DND-41 (cell line): ENCODE measurements around the gene PSMC3IP.
"Not testable (repeated sequence)": the region's sequence is repeated elsewhere in the genome, so short reads cannot be mapped to it uniquely, and the experiment has no call there.

Experiments used
- ATAC-seq: fragments of 200-7000 bp; cut with Tn5 transposase; 3 replicates; pipeline ENCODE4 v1.9.1; 2021; ENCODE audit warnings: low read depth; ENCODE audit not compliant: insufficient read depth
- DNase-seq: peaks from one replicate; pipeline ENCODE4 v3.0.0-alpha.2; 2020
- H2AFZ ChIP-seq: 2 replicates; pipeline ENCODE4 v1.6.0; 2012; ENCODE audit warnings: low read depth, low read length
- H3K27ac ChIP-seq: 2 replicates; pipeline ENCODE4 v1.5.1; 2012; ENCODE audit warnings: low read length, inconsistent platforms
- H3K27me3 ChIP-seq: fragments of 200-600 bp; sonication (generic); 2 replicates; pipeline ENCODE4 v1.6.0; 2012; ENCODE audit warnings: low read length, mild to moderate bottlenecking, inconsistent platforms; ENCODE audit not compliant: insufficient read depth, poor library complexity
- H3K36me3 ChIP-seq: 2 replicates; pipeline ENCODE4 v1.5.1; 2012; ENCODE audit warnings: low read length, inconsistent platforms; ENCODE audit not compliant: insufficient read depth
- H3K4me1 ChIP-seq: 2 replicates; pipeline ENCODE4 v1.5.1; 2012; ENCODE audit warnings: mild to moderate bottlenecking, low read length; ENCODE audit not compliant: insufficient read depth
- H3K4me2 ChIP-seq: 2 replicates; pipeline ENCODE4 v1.6.0; 2012; ENCODE audit warnings: mild to moderate bottlenecking, moderate library complexity, low read length, inconsistent platforms; ENCODE audit not compliant: insufficient read depth
- H3K4me3 ChIP-seq, 2 experiments: fragments of 200-600 bp in 1 of 2; shearing (Covaris generic) in 1 of 2; 2 replicates each; pipeline ENCODE4 v1.5.1; 2012 to 2016; ENCODE audit warnings: inconsistent platforms in 2 of 2, low read length in 2 of 2, mild to moderate bottlenecking in 2 of 2, low read depth in 1 of 2, moderate library complexity in 1 of 2
- H3K79me2 ChIP-seq: 2 replicates; pipeline ENCODE4 v1.6.0; 2012; ENCODE audit warnings: low read length, inconsistent platforms; ENCODE audit not compliant: insufficient read depth
- H3K9ac ChIP-seq: 2 replicates; pipeline ENCODE4 v1.6.0; 2012; ENCODE audit warnings: low read depth, mild to moderate bottlenecking, inconsistent platforms, low read length, moderate library complexity
- H3K9me3 ChIP-seq: 2 replicates; pipeline ENCODE4 v1.5.1; 2012; ENCODE audit warnings: low read length, moderate library complexity, mild to moderate bottlenecking, inconsistent platforms; ENCODE audit not compliant: insufficient read depth, severe bottlenecking
- H4K20me1 ChIP-seq: 2 replicates; pipeline ENCODE4 v1.6.0; 2012; ENCODE audit warnings: low read length; ENCODE audit not compliant: insufficient read depth
- EZH2 ChIP-seq: IDR thresholded peaks from 3 replicates; pipeline ENCODE4 v1.6.1; 2012; ENCODE audit warnings: borderline replicate concordance, low read depth, mild to moderate bottlenecking, moderate library complexity, low read length, inconsistent platforms; ENCODE audit not compliant: severe bottlenecking
- TF ChIP-seq, protein P1 (sequence below): IDR thresholded peaks from 2 replicates; pipeline ENCODE4 v1.5.1; 2012; ENCODE audit warnings: borderline replicate concordance, low read length, moderate library complexity, mild to moderate bottlenecking; ENCODE audit not compliant: poor library complexity, severe bottlenecking; ENCODE audit errors: extremely low read depth

PSMC3IP gene

DNA sequence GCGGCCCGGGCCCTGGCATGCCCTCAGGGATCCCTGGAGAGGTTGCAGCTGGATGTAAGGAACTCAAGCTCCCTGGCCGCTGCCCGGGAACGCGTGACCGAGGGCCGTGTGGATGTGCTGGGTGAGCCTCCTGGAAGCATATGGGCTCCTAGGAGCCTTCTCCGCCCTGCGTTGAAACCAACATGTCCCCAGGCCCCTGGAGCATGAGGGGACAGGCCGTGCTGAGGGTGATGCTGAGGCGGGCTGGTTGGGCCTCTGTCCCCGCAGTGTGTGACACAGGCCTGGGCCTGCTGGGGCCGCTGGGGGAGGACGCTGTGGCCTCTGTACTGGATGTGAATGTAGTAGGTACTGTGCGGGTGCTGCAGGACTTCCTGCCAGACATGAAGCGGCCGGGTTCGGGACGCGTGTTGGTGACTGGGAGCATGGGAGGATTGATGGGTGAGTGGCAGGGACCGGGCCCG, 30.5 kb downstream of the PSMC3IP start:
- Histone ChIP-seq H3K4me2 (no peak overlapping the region), H3K27ac (no peak overlapping the region), H3K36me3 (peaks cover 16% of the 10 kb centered on the region), H3K4me3 (no peak overlapping the region), H4K20me1 (no peaks in the 10 kb centered on the region), H3K4me1 (no peaks in the 10 kb centered on the region), H3K27me3 (no peaks in the 10 kb centered on the region), H3K9me3 (no peaks in the 10 kb centered on the region), H3K79me2 (no peaks in the 10 kb centered on the region), H3K9ac (no peak overlapping the region), H2AFZ (no peak overlapping the region)
- ATAC-seq, result 0 out of 3 replicates have a peak, but pooled peaks have one; percentile 12
- DNase-seq, result no peak
- TF ChIP-seq EZH2, result no peak
- TF ChIP-seq, protein P1, sequence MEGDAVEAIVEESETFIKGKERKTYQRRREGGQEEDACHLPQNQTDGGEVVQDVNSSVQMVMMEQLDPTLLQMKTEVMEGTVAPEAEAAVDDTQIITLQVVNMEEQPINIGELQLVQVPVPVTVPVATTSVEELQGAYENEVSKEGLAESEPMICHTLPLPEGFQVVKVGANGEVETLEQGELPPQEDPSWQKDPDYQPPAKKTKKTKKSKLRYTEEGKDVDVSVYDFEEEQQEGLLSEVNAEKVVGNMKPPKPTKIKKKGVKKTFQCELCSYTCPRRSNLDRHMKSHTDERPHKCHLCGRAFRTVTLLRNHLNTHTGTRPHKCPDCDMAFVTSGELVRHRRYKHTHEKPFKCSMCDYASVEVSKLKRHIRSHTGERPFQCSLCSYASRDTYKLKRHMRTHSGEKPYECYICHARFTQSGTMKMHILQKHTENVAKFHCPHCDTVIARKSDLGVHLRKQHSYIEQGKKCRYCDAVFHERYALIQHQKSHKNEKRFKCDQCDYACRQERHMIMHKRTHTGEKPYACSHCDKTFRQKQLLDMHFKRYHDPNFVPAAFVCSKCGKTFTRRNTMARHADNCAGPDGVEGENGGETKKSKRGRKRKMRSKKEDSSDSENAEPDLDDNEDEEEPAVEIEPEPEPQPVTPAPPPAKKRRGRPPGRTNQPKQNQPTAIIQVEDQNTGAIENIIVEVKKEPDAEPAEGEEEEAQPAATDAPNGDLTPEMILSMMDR, result no peak

DNA sequence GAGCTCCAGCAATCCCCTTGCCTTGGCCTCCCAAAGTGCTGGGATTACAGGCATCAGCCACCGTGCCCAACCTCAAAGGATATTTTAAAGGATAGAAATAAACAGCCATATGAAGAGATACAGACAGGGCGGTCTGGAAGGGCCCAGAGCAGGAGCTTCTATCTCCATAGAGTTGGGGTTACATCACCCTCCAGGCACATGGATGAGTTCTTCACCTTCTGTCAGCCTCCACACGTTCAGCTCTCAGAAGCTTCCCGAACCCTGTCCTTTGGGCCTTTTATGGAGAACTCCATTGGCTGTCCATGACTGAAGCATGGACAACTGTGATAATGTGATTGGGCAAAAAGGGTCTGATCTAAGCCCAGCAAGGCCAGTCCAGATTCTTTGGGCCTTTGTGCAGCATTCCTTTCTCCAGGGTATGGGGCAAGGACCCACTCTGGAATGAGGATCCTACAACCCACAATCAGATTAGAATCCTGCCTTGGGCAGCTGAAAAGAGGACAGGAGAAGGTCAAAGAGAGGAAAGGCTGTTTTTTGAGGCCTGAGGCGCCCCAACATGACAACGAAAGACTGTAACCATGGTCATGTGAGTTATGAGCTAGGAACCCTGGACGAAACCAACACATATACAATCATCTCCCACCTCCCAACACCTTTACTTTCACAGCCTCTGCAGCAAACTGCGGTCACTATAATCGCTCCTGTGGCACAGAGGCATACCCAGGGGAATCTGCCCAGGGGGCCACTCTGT, 31.6 kb downstream of the PSMC3IP start:
- H3K27ac ChIP-seq, H3K9ac ChIP-seq, H3K27me3 ChIP-seq, H3K4me2 ChIP-seq, H4K20me1 ChIP-seq, DNase-seq, H3K79me2 ChIP-seq, H3K4me1 ChIP-seq, H3K4me3 ChIP-seq, ATAC-seq, H3K9me3 ChIP-seq, H2AFZ ChIP-seq: not testable (repeated sequence)
- H3K36me3 ChIP-seq, result peaks cover 22% of the 10 kb centered on the region

DNA sequence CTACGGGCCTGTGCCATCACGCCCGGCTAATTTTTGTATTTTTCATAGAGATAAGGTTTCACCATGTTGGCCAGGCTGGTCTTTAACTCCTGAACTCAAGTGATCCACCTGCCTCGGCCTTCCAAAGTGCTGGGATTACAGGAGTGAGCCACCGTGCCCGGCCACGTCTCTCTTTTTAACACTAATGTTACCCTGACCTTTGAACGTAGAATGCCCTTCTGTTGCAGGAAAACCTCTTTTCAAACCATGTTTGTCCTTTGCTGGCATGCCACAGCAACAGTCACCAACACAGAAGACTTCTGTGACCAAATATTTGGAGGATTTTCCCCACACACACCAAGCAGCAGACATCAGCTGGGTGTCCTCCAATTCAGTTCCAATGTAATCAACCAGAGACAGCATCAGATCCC, 32.6 kb downstream of the PSMC3IP start:
- no peak overlapping the region for H3K9ac ChIP-seq
- H3K4me2 ChIP-seq, result no peak overlapping the region

More for the DNA sequence above, 32.6 kb downstream of the PSMC3IP start:
- Histone ChIP-seq H3K4me3 (no peak overlapping the region), H3K9me3 (no peaks in the 10 kb centered on the region), H3K27me3 (no peaks in the 10 kb centered on the region), H4K20me1 (no peaks in the 10 kb centered on the region), H3K36me3 (peaks cover 23% of the 10 kb centered on the region), H2AFZ (no peak overlapping the region), H3K27ac (no peak overlapping the region), H3K4me1 (no peaks in the 10 kb centered on the region), H3K79me2 (no peaks in the 10 kb centered on the region)
- DNase-seq, result no peak
- TF ChIP-seq, protein P1, result no peak
- TF ChIP-seq EZH2, result no peak
- ATAC-seq, result no peak
